GM19452 (cell line): ENCODE data around the gene CGAS.
"Not testable (repeated sequence)": the region's sequence is repeated elsewhere in the genome, so short reads cannot be mapped to it uniquely, and the experiment has no call there.

Experiments
- ATAC-seq: cut with Tn5 transposase; IDR thresholded peaks from one replicate; pipeline ENCODE4 v1.9.1; 2021; ENCODE audit not compliant: unreplicated experiment

Gene CGAS

DNA sequence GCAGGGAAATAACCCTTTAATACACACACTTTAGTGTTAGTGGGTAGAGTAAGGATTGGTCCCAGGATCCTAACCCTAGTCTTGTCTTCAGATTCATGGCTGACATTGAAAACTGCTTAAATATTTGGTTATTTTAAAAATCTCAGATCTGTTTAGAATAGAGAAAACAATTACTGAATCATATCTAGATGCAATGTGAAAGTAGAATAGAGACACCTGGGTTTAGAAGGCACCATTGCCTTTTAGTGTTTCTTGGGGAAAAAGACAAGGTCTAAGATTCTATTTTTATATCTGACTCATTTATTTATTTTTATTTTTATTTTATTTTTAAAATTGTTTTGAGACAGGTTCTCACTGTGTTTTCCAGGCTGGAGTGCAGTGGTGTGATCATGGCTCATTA is 51.4 kb downstream of the CGAS start:
- ATAC-seq, result no peak

GRCh38 chr6:73395875-73396274 is 56.2 kb downstream of the CGAS start:
- ATAC-seq, result no peak

DNA sequence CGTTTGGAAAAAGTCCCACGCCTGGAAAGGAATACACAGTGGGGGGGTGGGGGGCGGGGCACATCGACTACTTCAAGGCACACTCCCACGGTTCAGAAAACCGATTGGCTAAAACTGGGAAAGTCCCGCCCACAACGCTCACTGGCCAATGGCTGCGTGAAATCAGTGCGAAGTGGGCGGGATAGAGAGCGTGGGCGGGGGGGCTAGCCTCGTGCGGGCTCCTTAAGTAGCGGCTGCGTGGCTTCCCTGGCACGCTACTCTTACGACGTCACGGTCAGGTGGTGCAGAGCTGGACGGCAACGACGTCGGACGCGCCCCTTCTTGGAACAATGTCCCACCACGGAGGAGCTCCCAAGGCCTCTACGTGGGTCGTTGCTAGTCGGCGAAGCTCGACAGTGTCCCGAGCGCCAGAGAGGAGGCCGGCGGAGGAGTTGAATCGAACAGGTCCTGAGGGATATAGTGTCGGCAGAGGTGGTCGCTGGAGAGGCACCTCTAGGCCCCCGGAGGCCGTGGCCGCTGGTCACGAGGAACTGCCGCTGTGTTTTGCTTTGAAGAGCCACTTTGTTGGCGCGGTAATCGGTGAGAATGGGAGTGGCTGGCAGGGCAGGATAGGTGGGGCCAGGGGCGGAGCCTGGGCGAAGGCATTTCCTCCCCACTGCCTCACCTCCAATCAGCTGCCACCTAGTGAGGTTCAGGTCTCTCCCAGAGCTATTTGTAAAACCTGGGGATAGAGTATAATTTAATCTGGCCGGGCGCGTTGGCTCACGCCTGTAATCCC is 57.3 kb downstream of the CGAS start, which contains the start of gene DDX43:
DDX43 (plus strand) TSS at position 252 of the 778 bp plus-strand sequence; CDS start at position 330, 78 bp downstream.
- ATAC-seq, result peak; percentile 71

DNA sequence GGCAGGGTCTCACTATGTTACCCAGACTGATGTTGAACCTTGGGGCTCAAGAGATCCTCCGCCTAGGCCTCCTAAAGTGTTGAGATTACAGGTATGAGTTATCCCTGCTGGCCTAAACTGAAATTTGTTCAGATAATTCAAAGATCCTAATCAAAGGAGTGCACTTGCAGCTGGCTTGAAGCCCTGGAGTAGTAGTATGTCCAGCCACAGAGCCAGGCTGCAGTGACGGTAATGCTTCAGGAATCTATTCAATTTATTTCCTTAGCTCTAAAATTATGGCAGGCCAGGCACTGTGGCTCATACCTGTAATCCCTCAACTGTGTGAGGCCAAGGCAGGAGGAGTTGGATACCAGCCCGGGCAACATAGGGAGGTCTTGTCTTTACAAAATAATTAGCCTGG is 58.8 kb downstream of the CGAS start:
- no peak for ATAC-seq

DNA sequence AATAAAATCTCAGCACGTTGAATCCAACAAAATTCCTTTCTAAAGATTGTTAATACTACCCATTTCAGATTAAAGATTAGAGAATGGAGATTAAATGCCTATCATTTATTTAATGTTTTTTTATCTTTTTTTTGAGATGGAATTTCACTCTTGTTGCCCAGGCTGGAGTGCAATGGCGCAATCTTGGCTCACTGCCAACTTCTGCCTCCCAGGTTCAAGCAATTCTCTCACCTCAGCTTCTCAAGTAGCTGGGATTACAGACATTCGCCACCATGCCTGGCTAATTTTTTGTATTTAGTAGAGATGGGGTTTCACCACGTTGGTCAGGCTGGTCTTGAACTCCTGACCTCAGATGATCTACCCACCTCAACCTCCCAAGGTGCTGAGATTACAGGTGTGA is 59.9 kb downstream of the CGAS start:
- ATAC-seq, result not testable (repeated sequence)

DNA sequence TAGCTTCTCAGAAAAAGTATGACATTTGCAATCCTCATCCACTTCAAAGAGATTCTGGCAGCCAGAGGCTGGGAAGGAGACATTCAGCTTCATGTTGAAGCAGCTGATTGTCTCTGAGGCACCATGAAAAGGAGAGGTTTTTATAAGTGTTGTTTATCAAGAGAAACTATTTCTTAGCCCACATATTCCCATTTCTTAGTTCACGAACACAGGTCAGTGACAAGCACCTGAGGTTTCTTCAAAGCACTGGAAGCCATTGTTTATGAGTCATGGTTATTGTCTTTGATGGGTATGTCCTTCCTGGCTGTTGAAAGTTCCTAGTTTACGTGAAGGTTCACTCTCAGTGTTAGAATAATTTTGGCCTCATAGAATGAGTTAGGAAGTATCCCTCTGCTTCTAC is 60.4 kb downstream of the CGAS start:
- ATAC-seq, result no peak

- ATAC-seq, result no peak
These were observed 62.2 kb downstream of the CGAS start for GRCh38 chr6:73389854-73390253.

GRCh38 chr6:73388800-73389512 is 63.1 kb downstream of the CGAS start:
- peak; percentile 70 for ATAC-seq

DNA sequence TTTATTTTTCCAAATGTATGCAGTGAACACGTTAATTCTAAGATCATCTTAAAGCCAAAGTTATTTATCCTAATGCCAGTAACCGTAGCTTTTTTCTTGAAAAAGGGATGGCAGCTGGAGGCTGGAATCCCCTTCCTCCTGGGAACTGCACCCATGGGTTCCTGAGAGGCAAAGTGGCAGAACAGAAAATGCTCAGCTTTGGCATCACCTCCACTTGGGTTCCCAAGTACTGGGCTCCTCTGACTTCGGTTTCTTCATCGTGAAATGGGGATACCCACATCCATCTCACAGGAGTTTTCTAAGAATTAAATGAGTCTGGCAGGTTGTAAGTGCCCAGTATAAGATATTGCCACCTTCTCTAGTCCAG is 63.7 kb downstream of the CGAS start:
- peak; percentile 20 for ATAC-seq

GRCh38 chr6:73382462-73383113 is 69.5 kb downstream of the CGAS start:
- ATAC-seq, result no peak

GRCh38 chr6:73381531-73381930 is 70.6 kb downstream of the CGAS start:
- not testable (repeated sequence) for ATAC-seq

GRCh38 chr6:73377225-73377624 is 74.9 kb downstream of the CGAS start:
- ATAC-seq, result no peak

GRCh38 chr6:73375216-73375615 is 76.9 kb downstream of the CGAS start:
- ATAC-seq, result no peak
